Tibial nerve (tissue), 3 donors: ENCODE measurements around the gene MORN1.

Experiments
- POLR2A ChIP-seq, 2 donors: fragments of 450-650 bp; IDR thresholded peaks; one replicate each; pipeline ENCODE4 v1.6.1; 2017; ENCODE audit warnings: antibody characterized with exemption in 2 of 2, mild to moderate bottlenecking in 2 of 2, moderate library complexity in 2 of 2
- TF ChIP-seq, protein P1 (sequence below), 5 experiments: fragments of 200-600 bp in 3 of 5; fragments of 450-650 bp in 2 of 5; sonication (generic) in 3 of 5; IDR thresholded peaks; one replicate each; pipeline ENCODE4 v1.5.1; 2016 to 2019; ENCODE audit warnings: antibody characterized with exemption in 5 of 5, mild to moderate bottlenecking in 3 of 5, moderate library complexity in 2 of 5

DNA sequence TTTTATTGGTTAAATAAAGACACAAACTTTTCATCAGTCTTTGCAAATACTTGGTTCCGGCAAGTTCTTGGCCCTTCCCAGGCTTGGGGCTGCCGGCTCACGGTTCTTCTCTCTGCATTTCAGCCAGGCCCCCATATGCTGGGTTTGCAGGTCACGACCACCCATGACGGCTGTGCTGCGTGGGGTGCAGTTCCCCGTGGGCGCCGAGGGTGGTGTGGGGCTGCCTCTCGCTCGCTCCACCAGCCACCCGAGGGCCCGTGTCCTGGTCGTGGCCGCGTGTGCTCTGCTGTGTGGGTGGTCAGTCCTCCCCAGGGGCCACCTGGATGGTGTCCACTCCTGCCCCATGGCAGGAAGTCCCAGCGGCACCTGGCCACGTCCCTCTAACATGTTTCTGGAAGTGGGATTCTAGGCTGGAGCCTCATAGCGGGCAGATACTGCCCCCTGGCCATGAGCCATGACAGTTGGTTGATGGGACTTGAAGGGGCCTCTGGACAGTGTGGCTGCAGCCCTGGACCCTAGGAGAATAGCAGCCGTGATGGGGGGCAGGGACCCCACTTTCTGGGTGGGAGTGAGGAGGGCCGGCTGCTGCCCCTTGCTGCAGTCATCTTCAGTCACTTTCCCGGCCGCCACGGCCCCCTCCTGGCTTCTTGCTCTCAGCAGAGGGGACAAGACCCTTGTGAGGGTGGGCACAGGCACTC lies 117.0 kb downstream of the MORN1 start:
- TF ChIP-seq, protein P1, sequence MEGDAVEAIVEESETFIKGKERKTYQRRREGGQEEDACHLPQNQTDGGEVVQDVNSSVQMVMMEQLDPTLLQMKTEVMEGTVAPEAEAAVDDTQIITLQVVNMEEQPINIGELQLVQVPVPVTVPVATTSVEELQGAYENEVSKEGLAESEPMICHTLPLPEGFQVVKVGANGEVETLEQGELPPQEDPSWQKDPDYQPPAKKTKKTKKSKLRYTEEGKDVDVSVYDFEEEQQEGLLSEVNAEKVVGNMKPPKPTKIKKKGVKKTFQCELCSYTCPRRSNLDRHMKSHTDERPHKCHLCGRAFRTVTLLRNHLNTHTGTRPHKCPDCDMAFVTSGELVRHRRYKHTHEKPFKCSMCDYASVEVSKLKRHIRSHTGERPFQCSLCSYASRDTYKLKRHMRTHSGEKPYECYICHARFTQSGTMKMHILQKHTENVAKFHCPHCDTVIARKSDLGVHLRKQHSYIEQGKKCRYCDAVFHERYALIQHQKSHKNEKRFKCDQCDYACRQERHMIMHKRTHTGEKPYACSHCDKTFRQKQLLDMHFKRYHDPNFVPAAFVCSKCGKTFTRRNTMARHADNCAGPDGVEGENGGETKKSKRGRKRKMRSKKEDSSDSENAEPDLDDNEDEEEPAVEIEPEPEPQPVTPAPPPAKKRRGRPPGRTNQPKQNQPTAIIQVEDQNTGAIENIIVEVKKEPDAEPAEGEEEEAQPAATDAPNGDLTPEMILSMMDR (IDR thresholded peaks at IDR 0.05), result no peak
- TF ChIP-seq POLR2A (IDR thresholded peaks at IDR 0.05), result no peak
